Activated CD4-positive, alpha-beta T cell treated with anti-CD3 and anti-CD28 coated beads, Interleukin-2, amount 50 U/mL, for 48 hours (primary cell): Measurements from ENCODE around the gene CRP.
"Not testable (repeated sequence)": the region's sequence is repeated elsewhere in the genome, so short reads cannot be mapped to it uniquely, and the experiment has no call there.

ENCODE experiments used
- DNase-seq, 2 experiments: peaks; one replicate each; pipeline ENCODE4 v3.0.0-alpha.2; 2020

CRP gene, protein sequence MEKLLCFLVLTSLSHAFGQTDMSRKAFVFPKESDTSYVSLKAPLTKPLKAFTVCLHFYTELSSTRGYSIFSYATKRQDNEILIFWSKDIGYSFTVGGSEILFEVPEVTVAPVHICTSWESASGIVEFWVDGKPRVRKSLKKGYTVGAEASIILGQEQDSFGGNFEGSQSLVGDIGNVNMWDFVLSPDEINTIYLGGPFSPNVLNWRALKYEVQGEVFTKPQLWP

DNA sequence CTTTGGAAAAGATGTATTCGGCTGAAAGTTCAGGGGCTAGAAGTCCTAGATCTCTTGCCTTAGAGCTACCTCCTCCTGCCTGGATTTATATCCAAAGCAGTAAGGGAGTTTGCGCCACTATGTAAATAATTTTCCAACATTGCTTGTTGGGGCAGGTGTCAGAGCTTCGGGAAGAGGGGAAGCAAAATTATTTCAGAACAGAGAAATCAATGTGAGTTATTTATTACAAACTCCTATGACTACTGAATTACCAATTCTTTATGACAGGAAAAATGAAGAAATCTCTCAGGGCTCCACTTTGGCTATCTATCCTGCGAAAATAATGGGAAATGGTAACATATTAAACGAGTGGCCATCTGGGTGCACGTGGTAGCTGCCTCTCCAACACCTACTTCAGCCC, at the start of gene CRP:
CRP (minus strand) TSS at position 61 of the 400 bp plus-strand sequence. CDS start 104 bp downstream, outside the sequence.
- DNase-seq: no peak

DNA sequence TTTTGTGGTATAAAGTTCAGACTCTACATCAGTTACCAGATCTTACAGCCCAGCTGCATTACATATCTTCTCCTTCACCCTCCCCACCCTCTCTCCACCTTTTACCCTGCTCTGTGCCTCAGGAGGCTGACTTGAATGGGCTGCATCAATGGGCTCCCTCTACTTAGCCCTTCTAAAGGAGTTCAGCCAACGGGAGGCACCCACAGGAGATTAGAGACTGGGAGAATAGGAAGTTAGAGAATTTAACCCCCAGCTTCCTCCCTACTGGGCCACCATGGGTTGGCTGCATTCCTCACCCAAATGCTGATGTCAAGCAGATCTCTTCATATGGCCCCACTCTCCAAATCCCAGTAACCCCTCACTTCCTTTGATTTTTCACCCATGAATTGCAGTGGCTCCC, 49.3 kb upstream of the CRP start:
- DNase-seq: no peak

GRCh38 chr1:159756397-159756796, 42.0 kb upstream of the CRP start:
- no peak for DNase-seq

- no peak for DNase-seq
Observed at GRCh38 chr1:159755451-159756007, 41.1 kb upstream of the CRP start.

DNA sequence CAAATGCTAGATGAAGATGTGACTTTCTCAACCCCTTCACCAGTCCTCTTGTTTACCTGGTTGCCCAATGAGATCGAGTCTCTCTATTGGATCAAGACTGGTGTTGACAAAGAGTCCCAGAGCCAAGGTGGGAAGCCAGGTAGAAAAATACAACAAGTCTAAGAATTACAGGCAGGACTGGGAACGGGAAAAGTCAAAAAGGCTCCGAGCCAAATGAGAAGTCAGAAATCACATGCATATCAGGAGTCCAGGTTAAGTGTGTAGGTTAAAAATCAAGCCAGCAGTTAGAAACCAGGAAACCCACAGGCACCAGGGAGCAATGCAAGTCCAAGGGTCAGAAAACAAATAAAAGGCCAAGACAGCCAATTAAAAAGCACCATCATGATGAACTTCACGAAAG, 39.0 kb upstream of the CRP start:
- no peak for DNase-seq

GRCh38 chr1:159752135-159752580, 37.8 kb upstream of the CRP start:
- DNase-seq: no peak

GRCh38 chr1:159751031-159751430, 36.6 kb upstream of the CRP start:
- no peak for DNase-seq

DNA sequence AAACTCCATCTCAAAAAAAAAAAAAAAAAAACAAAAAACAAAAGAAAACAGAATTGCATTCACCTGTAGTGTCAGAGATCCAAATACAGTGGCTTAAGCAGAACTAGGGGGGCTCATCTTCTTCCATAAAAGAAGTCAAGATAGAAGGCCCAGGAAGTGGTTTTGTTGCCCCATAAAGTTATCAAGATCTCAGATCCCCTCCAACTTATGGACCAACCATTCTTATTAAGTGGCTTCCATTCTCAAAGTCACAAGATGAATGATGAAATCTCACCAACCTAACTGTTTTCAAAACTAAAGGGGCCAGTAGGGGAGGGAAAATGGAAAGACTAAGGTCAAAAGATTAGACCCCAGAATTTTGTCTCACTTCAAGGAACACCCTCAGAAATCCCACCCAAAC, 36.2 kb upstream of the CRP start:
- no peak for DNase-seq

DNA sequence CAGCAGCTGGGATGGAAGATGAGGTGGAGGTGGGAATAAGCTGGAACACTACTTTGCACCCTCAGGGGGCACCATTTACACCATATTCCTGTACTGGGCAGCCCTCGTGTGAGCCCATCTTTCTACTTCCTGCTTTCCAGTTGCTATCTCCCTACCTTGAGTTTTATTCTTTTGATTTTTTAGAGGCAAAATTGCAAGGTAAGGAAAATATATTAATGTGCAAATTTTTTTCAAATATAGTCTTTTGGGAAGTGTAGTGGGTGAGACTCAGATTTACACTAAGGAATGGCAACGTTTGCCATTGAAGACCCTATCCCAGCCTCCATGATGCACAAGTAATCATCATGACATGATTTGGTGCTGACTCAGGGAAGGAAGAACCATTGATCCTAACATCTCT, 35.2 kb upstream of the CRP start:
- no peak for DNase-seq

DNA sequence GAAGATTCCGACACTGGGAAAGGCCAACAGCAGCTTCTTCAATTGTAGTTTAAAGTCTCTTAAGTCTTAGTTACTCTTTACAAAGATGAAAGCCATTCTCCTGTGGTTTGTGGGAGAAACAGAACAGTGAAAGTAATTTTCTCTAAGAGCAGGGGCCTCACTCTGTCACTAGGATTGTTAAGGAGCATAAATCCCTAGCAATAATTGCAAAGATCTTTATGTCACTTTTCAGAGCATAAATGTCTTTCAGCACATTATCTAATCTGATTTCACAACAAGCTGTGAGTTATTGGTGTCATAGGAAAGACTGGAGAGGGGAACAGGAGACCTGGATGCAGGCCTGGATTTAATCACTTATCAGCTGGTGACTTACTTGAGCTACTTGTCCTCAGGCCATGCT, 34.0 kb upstream of the CRP start:
- DNase-seq: no peak

- no peak for DNase-seq
Observed at GRCh38 chr1:159746666-159747065, 32.3 kb upstream of the CRP start.

- no peak for DNase-seq
Observed at GRCh38 chr1:159743651-159744410, 29.4 kb upstream of the CRP start.

DNA sequence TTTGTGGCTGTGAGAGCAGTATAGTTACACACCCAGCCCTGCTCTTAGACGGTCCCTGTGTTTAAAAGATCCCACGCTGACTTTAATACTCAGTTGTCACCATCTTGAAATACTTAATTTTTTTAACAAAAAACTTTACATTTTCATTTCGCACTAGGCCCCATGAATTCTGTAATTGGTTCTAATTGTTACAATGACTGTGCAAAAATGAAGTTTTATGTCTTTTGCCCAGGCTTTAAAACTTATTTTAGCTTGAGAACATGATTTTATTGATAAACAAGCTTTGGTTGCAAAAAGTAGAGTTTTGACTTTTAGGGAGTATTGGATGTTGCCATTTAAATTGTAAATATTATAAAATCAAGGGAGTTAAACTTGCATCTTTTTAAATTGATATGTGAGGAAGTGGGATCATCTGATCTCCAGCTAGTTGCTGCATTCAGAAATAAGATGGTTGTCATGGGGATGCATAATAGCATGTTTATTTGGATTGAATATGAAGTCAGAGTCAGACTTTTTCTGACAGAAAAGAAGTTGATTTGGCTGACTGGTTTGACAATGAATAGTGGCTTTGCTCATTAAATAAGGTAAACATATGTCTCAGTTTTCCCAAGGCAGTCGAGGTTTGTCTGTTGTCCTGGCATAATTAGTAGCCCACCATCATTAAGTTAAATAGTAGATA, 23.0 kb upstream of the CRP start:
- DNase-seq: no peak

GRCh38 chr1:159723188-159723587, 8.8 kb upstream of the CRP start:
- not testable (repeated sequence) for DNase-seq

GRCh38 chr1:159719990-159720389, 5.6 kb upstream of the CRP start:
- no peak for DNase-seq

DNA sequence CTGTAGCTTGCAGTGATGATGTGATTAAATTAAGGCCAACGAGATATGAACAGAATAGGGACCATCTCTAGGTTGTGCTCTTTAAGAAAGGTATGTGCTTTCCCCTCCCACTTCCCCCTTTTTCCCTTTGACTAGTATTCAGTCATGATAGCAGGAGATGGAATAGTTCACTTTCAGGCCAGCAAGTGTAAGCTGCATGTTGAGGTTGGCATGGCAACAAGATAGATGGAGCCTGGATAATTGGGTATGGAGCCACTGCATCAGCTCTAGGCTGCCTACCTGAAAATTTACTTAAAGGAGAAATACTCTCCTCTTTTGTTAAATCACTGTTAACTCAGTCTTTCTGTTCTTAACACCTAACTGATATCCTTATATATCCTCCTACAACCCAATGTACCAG, 1.5 kb upstream of the CRP start:
- no peak for DNase-seq

DNA sequence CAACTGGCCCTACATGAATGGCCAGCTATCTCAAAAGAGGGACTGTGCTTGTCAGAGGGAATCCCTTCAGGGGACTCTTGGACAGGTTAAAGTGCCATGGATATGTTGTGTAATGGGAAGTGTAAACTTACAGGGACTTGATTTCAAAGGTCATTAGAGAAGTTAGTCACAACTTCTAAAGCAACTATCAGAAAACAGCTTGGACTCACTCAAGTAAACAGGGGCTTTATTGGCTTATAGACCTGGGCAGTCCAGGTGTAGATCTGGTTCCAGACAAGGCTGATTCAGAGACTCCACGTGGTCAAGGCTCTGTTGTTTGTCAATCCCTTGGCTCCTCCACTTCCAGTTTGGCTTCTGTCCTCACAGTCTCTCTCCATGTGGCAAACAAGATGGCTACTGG, 2.3 kb downstream of the CRP start:
- DNase-seq: no peak

- DNase-seq: no peak
Observed at GRCh38 chr1:159707472-159708260, 6.7 kb downstream of the CRP start.

- no peak for DNase-seq
Observed at GRCh38 chr1:159705904-159706256, 8.5 kb downstream of the CRP start.

DNA sequence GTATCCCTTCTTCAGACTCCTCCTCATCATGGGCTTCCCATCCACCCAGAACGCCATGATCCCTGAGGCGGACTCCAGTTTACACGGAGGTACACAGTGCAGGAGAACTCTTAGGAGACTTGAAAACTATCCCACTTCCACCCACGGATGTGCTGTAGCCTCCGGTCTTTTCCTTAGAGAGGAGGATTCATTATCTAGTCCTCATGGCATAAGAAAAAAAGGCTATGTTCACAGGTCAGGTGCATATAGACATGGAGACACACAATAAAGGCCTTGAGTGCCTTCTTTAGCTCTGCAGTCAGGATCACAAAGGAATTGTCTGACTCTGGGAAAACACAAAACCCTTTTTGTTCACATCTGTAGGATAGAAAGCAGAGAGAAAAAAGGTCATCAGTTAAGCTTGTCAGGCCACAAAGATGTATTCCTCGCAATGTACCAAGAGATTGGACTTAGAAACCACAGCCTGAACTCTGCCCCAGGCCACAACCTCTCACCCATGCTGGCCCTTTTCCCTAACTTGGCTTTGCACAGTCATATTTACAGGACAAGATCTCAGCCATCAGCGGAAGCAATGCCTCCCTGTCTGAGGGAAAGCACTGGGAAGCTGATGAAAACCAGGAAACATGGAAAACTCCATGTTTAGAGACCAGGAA, 9.0 kb downstream of the CRP start:
- no peak for DNase-seq

GRCh38 chr1:159704481-159704880, 9.9 kb downstream of the CRP start:
- no peak for DNase-seq

DNA sequence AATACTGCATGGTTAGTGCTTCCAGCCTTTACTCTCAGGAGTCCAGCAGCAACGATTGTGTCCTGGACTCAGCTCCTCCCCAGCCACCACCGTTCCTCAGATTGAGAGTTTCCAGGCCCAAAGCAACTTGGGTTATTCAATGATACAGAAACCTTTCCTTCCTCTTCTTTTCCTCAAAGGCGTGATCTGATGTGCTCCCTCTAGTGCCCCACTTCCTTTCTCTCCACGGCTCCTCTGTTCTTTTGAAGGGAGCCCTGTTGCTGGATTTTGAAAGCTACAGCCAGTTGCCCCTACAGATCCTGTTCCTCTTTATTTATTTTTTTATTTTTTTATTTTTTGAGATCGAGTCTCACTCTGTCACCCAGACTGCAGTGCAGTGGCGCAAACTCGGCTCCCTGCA, 14.1 kb downstream of the CRP start:
- no peak for DNase-seq
